Lower lobe of right lung (tissue), 2 donors: ENCODE data around the gene UNC45A. TPM values are rescaled to one million over a fixed set of nuclear protein-coding genes. Genes with fewer than 3 reads are reported as not detected.

Experiments used
- ATAC-seq, 2 donors: fragments of 200-7000 bp; cut with Tn5 transposase; one replicate each; pipeline ENCODE4 v1.9.1; 2020 to 2022; ENCODE audit warnings: mild to moderate bottlenecking in 2 of 2, moderate library complexity in 2 of 2
- DNase-seq: peaks from one replicate; pipeline ENCODE4 v3.0.0-alpha.2; 2020
- H3K27ac ChIP-seq: fragments of 200-600 bp; one replicate; pipeline ENCODE4 v1.8.0; 2022
- H3K27me3 ChIP-seq: fragments of 200-600 bp; one replicate; pipeline ENCODE4 v1.8.0; 2022; ENCODE audit warnings: low read depth
- H3K36me3 ChIP-seq: fragments of 200-600 bp; one replicate; pipeline ENCODE4 v1.8.0; 2022; ENCODE audit warnings: mild to moderate bottlenecking
- H3K4me1 ChIP-seq: fragments of 200-600 bp; one replicate; pipeline ENCODE4 v1.8.0; 2022
- H3K4me3 ChIP-seq: fragments of 200-600 bp; one replicate; pipeline ENCODE4 v1.8.0; 2022; ENCODE audit warnings: mild to moderate bottlenecking
- H3K9me3 ChIP-seq: fragments of 200-600 bp; one replicate; pipeline ENCODE4 v1.8.0; 2022
- CTCF ChIP-seq: fragments of 200-600 bp; IDR thresholded peaks from one replicate; pipeline ENCODE4 v1.8.0; 2022; ENCODE audit warnings: antibody characterized with exemption, mild to moderate bottlenecking
- intact Hi-C: fragments of 100-400 bp; cut with DNase I; formaldehyde crosslinking; loops from one replicate; pipeline ENCODE4 v1.11.0; 2022
- total RNA-seq: library from RNA; stranded (reverse); fragmentation: NEBNext Ultra II Directional; extraction: Animal tissue kit (Norgen Biotek cat#: 25700); gene quantifications from one replicate; pipeline ENCODE4 v1.2.1, GENCODE V29; 2021
- donor health status: DM: no; HTN: yes; CAD: no; lungs with severe emphysema.

Gene UNC45A
- total RNA-seq, 1 donor from 2014 or later: 50.4 TPM

GRCh38 chr15:90933301-90933700 lies 1.8 kb upstream of the UNC45A start:
- DNase-seq: no peak
- Histone ChIP-seq H3K27me3 (no peaks in the 10 kb centered on the region), H3K4me1 (peaks cover 62% of the 10 kb centered on the region), H3K4me3 (no peak overlapping the region), H3K9me3 (no peaks in the 10 kb centered on the region), H3K36me3 (peaks cover 11% of the 10 kb centered on the region), H3K27ac (no peak overlapping the region)
- no peak for TF ChIP-seq CTCF
- intact Hi-C loops: no loop called here
- ATAC-seq: no peak

GRCh38 chr15:90934256-90934948 lies 683 bp upstream of the UNC45A start:
- H3K27me3 ChIP-seq: no peaks in the 10 kb centered on the region
- peaks cover 22% of the 10 kb centered on the region for H3K36me3 ChIP-seq
- H3K4me3 ChIP-seq: peak overlapping the region; percentile 70
- no peaks in the 10 kb centered on the region for H3K9me3 ChIP-seq
- ATAC-seq (peak; percentile 65 to 71), DNase-seq (peak; percentile 91)
- intact Hi-C loops: no loop called here
- peaks cover 52% of the 10 kb centered on the region for H3K4me1 ChIP-seq
- TF ChIP-seq CTCF: peak; percentile 89
- H3K27ac ChIP-seq: peak overlapping the region; percentile 76

- peaks cover 34% of the 10 kb centered on the region for H3K4me1 ChIP-seq
- H3K36me3 ChIP-seq: peaks cover 46% of the 10 kb centered on the region
- no peak overlapping the region for H3K27ac ChIP-seq
- H3K4me3 ChIP-seq: no peak overlapping the region
- TF ChIP-seq CTCF: no peak
- ATAC-seq (no peak), DNase-seq (no peak)
- no peaks in the 10 kb centered on the region for H3K27me3 ChIP-seq
- H3K9me3 ChIP-seq: no peaks in the 10 kb centered on the region
- intact Hi-C loops: no loop called here
These were observed 1.7 kb downstream of the UNC45A start for GRCh38 chr15:90936823-90937222.

- DNase-seq (no peak), ATAC-seq (no peak)
- TF ChIP-seq CTCF: no peak
- intact Hi-C loops: no loop called here
- no peak overlapping the region for H3K27ac ChIP-seq
- peaks cover 60% of the 10 kb centered on the region for H3K36me3 ChIP-seq
- peaks cover 26% of the 10 kb centered on the region for H3K4me1 ChIP-seq
- H3K9me3 ChIP-seq: no peaks in the 10 kb centered on the region
- H3K27me3 ChIP-seq: no peaks in the 10 kb centered on the region
- H3K4me3 ChIP-seq: no peak overlapping the region
These were observed 3.2 kb downstream of the UNC45A start for GRCh38 chr15:90938261-90938660.

- Histone ChIP-seq H3K4me3 (no peak overlapping the region), H3K4me1 (peaks cover 14% of the 10 kb centered on the region), H3K27me3 (no peaks in the 10 kb centered on the region), H3K36me3 (peaks cover 75% of the 10 kb centered on the region), H3K9me3 (no peaks in the 10 kb centered on the region), H3K27ac (no peak overlapping the region)
- intact Hi-C loops: no loop called here
- ATAC-seq (no peak), DNase-seq (no peak)
- no peak for TF ChIP-seq CTCF
These were observed 4.7 kb downstream of the UNC45A start for GRCh38 chr15:90939756-90940155.
